Activated CD8-positive, alpha-beta T cell treated with anti-CD3 and anti-CD28 coated beads for 36 hours (primary cell): Measurements from ENCODE around the gene SYP. TPM values are rescaled to one million over a fixed set of nuclear protein-coding genes. Genes with fewer than 3 reads are reported as not detected.
A peak's percentile ranks its signal among the peaks of the same experiment; 100 is the strongest.

Experiments
- ATAC-seq: fragments of 200-7000 bp; cut with Tn5 transposase; one replicate; pipeline ENCODE4 v1.10.0; 2021; ENCODE audit warnings: mild to moderate bottlenecking, moderate library complexity
- CTCF ChIA-PET: fragments of 350-600 bp; sonication (Branson Sonifier 250); formaldehyde crosslinking; loops from one replicate; lab custom pipeline; 2021; ENCODE audit warnings: antibody characterized with exemption; lab: Charles Lee
- POLR2A ChIA-PET: fragments of 350-600 bp; sonication (Branson Sonifier 250); formaldehyde crosslinking; loops from one replicate; lab custom pipeline; 2021; ENCODE audit warnings: antibody characterized with exemption; lab: Charles Lee
- DNase-seq: peaks from one replicate; pipeline ENCODE4 v3.0.0-alpha.2; 2020
- H3K27ac Mint-ChIP-seq: one replicate; pipeline ENCODE4 v1.8.0; 2021; ENCODE audit warnings: mild to moderate bottlenecking, mixed read lengths
- H3K27me3 Mint-ChIP-seq: one replicate; pipeline ENCODE4 v1.8.0; 2021; ENCODE audit warnings: mixed read lengths
- H3K36me3 Mint-ChIP-seq: one replicate; pipeline ENCODE4 v1.8.0; 2021; ENCODE audit warnings: low read depth, mixed read lengths
- H3K4me1 Mint-ChIP-seq: one replicate; pipeline ENCODE4 v1.8.0; 2021; ENCODE audit warnings: low read depth, mixed read lengths
- H3K4me3 Mint-ChIP-seq: one replicate; pipeline ENCODE4 v1.8.0; 2021; ENCODE audit warnings: mild to moderate bottlenecking, moderate library complexity, mixed read lengths
- H3K9me3 Mint-ChIP-seq: one replicate; pipeline ENCODE4 v1.8.0; 2021; ENCODE audit warnings: mixed read lengths
- intact Hi-C: fragments of 100-400 bp; cut with micrococcal nuclease; formaldehyde crosslinking; loops from one replicate; pipeline ENCODE4 v1.10.0; 2022
- total RNA-seq, 2 experiments: library from RNA; stranded (reverse); gene quantifications; one replicate each; pipeline ENCODE4 v1.2.3, GENCODE V29; 2021
- TF ChIP-seq, protein P1 (sequence below): fragments of 200-600 bp; IDR thresholded peaks from one replicate; pipeline ENCODE4 v1.8.0; 2022; ENCODE audit warnings: antibody characterized with exemption, mild to moderate bottlenecking

Gene SYP
- total RNA-seq, result 10 to 100 TPM; 10.2 to 11.4 TPM

DNA sequence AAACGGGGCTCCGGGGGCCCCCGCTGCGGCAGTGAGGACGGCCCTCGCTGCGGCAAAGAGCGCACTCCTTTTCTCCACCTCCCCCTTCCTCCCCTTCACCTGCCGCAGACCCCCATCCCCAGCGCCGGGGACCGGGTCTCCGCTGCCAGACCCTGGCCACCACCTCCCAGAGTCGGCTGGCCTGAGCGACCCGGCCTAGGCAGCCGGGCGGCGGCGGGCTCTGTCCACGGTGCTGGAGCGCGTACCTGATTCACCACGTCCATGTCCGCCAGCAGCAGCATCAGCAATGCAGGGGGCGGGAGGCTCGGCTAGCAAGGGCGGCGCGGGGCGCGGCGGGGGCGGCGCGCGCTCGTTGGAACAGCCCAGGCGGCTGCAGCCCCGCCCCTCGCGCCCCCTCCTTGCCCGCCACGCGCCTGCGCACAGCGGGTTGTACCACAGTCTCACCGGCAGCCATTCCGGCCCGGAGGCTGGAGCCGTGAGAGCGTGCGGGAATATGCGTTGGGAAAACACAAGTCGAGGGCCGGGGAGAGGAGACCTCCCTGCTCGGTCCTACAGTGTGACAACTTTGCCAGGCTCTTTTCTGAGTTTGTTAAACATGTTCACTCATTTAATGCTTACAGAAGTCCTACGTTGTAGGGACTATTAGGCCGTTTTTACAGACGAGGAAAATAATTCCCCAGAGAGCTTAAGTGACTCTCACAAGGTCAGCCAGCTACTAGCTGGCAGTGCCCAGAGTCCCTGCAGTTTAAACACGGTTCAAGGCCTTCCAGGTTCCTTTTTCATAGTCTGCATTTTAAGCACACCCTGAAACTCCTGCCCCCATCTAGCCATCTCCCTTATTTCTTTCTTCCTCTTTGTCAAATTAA is at the start of gene SYP:
Gene SYP (minus strand): TSS at position 288 of the 866 bp plus-strand sequence. CDS start 7 bp downstream, at position 281.
- peak; percentile 99 for ATAC-seq

DNA sequence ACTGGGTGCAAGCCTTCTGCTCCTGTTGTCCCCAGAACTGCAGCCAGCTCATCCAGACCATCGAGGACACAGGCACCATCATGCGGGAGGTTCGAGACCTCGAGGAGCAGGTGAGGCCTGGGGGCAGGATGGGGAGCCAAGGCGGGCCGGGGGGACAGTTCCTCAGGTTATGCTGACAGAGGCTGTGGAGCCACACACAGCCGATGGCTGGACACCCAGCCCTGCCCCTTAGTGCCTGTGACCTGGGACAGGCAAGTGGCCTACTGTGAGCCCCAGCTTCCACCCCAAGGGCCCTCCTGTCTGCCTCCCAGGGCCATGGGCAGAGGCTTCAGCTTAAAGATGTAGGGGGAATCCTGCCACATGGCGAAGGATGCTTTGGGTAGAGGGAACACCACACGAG is 49.6 kb upstream of the SYP start:
- no peak for DNase-seq
- H3K4me3 Mint-ChIP-seq, result no peak overlapping the region
- intact Hi-C loops, result no loop called here
- ChIA-PET POLR2A (interaction anchor here (0.7 to 1.3 kb wide), 3 partner anchors 9 to 24 kb away, joined by 3 to 5 read pairs (median 3); no protein-coding TSS in a partner anchor), CTCF (no interaction called here)
- H3K36me3 Mint-ChIP-seq, result peaks cover 19% of the 10 kb centered on the region
- TF ChIP-seq, protein P1, sequence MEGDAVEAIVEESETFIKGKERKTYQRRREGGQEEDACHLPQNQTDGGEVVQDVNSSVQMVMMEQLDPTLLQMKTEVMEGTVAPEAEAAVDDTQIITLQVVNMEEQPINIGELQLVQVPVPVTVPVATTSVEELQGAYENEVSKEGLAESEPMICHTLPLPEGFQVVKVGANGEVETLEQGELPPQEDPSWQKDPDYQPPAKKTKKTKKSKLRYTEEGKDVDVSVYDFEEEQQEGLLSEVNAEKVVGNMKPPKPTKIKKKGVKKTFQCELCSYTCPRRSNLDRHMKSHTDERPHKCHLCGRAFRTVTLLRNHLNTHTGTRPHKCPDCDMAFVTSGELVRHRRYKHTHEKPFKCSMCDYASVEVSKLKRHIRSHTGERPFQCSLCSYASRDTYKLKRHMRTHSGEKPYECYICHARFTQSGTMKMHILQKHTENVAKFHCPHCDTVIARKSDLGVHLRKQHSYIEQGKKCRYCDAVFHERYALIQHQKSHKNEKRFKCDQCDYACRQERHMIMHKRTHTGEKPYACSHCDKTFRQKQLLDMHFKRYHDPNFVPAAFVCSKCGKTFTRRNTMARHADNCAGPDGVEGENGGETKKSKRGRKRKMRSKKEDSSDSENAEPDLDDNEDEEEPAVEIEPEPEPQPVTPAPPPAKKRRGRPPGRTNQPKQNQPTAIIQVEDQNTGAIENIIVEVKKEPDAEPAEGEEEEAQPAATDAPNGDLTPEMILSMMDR, result no peak
- H3K27me3 Mint-ChIP-seq, result no peaks in the 10 kb centered on the region
- no peaks in the 10 kb centered on the region for H3K9me3 Mint-ChIP-seq
- no peak overlapping the region for H3K27ac Mint-ChIP-seq
- peaks cover 7% of the 10 kb centered on the region for H3K4me1 Mint-ChIP-seq
- ATAC-seq, result peak; percentile 18

More for the DNA sequence above, at the start of gene SYP:
- Mint-ChIP-seq H3K9me3 (no peaks in the 10 kb centered on the region), H3K4me1 (peaks cover 18% of the 10 kb centered on the region), H3K36me3 (no peaks in the 10 kb centered on the region), H3K4me3 (peak within 1 kb of the TSS; percentile 54), H3K27ac (peak within 1 kb of the TSS; percentile 67), H3K27me3 (no peaks in the 10 kb centered on the region)
- peak; percentile 92 for DNase-seq
- intact Hi-C loops, result no loop called here
- POLR2A ChIA-PET, result interaction anchor here (0.6 to 0.9 kb wide), 3 partner anchors 10 to 77 kb away, joined by 3 to 4 read pairs (median 3); no protein-coding TSS in a partner anchor
- CTCF ChIA-PET, result interaction anchor here (1.0 kb wide), 1 partner anchor 9 kb away, joined by 3 read pairs; no protein-coding TSS in a partner anchor
- TF ChIP-seq, protein P1, result no peak

DNA sequence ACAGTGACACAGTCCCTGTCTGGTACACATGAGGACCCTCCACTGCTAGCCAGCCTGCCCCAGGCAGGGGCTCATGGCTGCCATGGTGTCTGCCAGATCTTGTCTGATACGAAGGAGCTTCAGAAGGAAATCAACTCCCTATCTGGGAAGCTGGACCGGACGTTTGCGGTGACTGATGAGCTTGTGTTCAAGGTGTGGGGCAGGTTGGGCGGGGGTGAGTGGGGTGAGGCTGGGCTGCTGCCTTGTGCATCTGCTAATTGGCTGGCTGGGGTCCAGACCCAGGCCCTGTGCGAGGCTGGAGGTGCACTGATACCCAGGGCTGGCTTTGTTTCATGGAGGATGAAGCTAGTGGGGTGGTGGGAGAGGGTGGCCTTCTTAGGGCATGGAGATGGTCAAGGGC is 49.1 kb upstream of the SYP start:
- ATAC-seq, result no peak
- POLR2A ChIA-PET, result interaction anchor here (0.7 to 1.4 kb wide), 5 partner anchors 8 to 57 kb away, joined by 3 to 5 read pairs (median 3); no protein-coding TSS in a partner anchor
- peaks cover 21% of the 10 kb centered on the region for H3K36me3 Mint-ChIP-seq

DNA sequence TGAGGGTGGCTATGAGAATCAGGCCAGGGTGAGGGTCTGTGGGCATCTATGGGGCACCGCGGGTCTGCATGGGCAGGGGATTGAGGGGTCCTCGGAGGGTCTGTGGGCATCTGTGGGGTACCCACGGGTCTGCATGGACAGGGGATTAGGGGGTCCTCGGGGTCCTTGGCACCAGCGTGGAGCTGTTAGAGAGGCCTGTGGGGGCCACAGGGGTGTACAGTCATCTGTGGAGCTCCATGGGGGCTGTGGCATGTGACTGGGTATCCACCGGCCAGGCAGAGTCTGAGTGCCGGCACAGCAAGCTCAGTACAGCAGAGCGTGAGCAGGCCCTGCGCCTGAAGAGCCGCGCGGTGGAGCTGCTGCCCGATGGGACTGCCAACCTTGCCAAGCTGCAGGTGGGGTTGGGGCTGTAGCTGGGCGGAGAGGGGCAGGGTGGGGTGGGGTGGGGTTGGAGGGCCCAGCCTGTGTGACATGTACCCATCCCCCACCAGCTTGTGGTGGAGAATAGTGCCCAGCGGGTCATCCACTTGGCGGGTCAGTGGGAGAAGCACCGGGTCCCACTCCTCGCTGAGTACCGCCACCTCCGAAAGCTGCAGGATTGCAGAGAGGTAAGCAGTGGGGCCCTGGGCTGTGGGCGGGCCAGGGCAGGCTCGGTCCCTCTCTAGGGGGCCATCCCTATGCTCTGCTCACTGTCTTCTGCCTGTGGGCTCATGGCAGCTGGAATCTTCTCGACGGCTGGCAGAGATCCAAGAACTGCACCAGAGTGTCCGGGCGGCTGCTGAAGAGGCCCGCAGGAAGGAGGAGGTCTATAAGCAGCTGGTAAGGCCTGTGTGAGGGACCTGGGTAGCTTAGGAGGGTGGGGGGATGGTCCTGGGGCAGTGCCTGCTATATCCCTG is 48.2 kb upstream of the SYP start:
- ATAC-seq (no peak), DNase-seq (no peak)
- peaks cover 9% of the 10 kb centered on the region for H3K4me1 Mint-ChIP-seq
- ChIA-PET POLR2A (interaction anchor here (0.6 to 1.4 kb wide), 4 partner anchors 8 to 56 kb away, joined by 3 to 5 read pairs (median 4); no protein-coding TSS in a partner anchor), CTCF (no interaction called here)
- H3K4me3 Mint-ChIP-seq, result no peak overlapping the region
- TF ChIP-seq, protein P1, result no peak
- H3K9me3 Mint-ChIP-seq, result no peaks in the 10 kb centered on the region
- no peaks in the 10 kb centered on the region for H3K27me3 Mint-ChIP-seq
- H3K36me3 Mint-ChIP-seq, result peaks cover 25% of the 10 kb centered on the region
- H3K27ac Mint-ChIP-seq, result no peak overlapping the region
- intact Hi-C loops, result no loop called here

More for the DNA sequence above, 49.1 kb upstream of the SYP start:
- Mint-ChIP-seq H3K4me3 (no peak overlapping the region), H3K27me3 (no peaks in the 10 kb centered on the region), H3K9me3 (no peaks in the 10 kb centered on the region), H3K27ac (no peak overlapping the region), H3K4me1 (peaks cover 7% of the 10 kb centered on the region)
- TF ChIP-seq, protein P1, result no peak
- intact Hi-C loops, result no loop called here
- no peak for DNase-seq
- CTCF ChIA-PET, result no interaction called here
